ENCODE results near the gene PRRT1. TPM values are rescaled to one million over a fixed set of nuclear protein-coding genes. Genes with fewer than 3 reads are reported as not detected.

Gene PRRT1
- total RNA-seq, 1 experiment from 2014 or later = 1.9 TPM

DNA sequence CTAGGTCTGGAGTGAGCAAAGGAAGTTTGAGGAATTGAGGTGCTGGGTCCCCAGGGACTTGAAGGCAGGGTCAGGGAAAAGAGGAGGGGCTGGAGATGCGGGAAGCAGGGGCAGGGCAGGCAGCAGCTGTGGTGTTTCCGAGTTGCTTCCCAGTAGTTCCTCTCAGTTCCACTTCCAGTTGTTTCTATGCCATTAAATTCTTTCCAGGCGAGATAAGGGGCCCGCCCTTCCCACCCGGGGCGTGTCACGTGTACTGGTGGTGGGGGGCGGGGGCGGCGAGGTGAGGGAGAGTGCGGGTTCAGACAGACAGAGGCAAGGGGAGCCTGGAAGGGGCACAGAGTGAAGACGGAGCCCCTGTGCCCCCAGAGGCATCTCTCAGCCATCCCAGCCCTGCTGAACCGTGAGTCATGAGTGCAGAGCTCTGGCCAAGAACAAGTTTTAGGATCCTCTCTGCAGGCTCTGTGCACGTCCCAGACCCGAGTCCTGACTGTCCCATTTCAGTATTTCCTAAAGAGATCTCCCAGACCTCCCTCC lies 43.6 kb downstream of the PRRT1 start:
- Mint-ChIP-seq H3K27ac (peak overlapping the region in 2 of 3 experiments; percentile 21 to 28; a peak in 1 of 7 replicates), H3K9me3 (no peaks in the 10 kb centered on the region)
- DNase-seq = no peak

More for the DNA sequence above, 43.6 kb downstream of the PRRT1 start:
- no peak overlapping the region for H2BK15ac ChIP-seq (ENCODE audit: low read depth, low read length)
- H3K14ac ChIP-seq (ENCODE audit: insufficient read depth, low read length) = no peak overlapping the region
- H3K23ac ChIP-seq (ENCODE audit: insufficient read length, low read depth, low read length) = no peak overlapping the region
- no peaks in the 10 kb centered on the region for H3K79me2 ChIP-seq (ENCODE audit: insufficient read depth, low read length)
- H4K20me1 ChIP-seq (ENCODE audit: control insufficient read depth, insufficient read depth, insufficient read length) = no peaks in the 10 kb centered on the region
- H4K5ac ChIP-seq (ENCODE audit: insufficient read length, low read depth, low read length) = no peak overlapping the region
- no peak overlapping the region for H3K9ac ChIP-seq (ENCODE audit: extremely low read depth, insufficient read length, low read length)
- H3K27ac ChIP-seq (ENCODE audit: insufficient read length, low read depth, low read length) = no peak overlapping the region
- no peak overlapping the region for H2BK120ac ChIP-seq (ENCODE audit: low read depth, low read length, poor library complexity, severe bottlenecking)
- no peak overlapping the region for H2BK5ac ChIP-seq (ENCODE audit: insufficient read length, low read length)
- peak overlapping the region in 1 of 2 experiments; percentile 45; a peak in 2 of 5 replicates for H3K4me3 Mint-ChIP-seq
- WGBS (ENCODE audit: extremely low coverage, insufficient read length, low lambda C conversion rate) = no CpG with 5 or more reads among the region's 15 CpGs
- H3K27me3 ChIP-seq (ENCODE audit: insufficient read depth, low read length) = no peaks in the 10 kb centered on the region; the same call in 1 of the 2 replicates
- H3K4me1 ChIP-seq (ENCODE audit: insufficient read depth, low read length) = no peaks in the 10 kb centered on the region; the same call in 1 of the 2 replicates
- H3K18ac ChIP-seq (ENCODE audit: insufficient read length, low read depth, low read length) = no peak overlapping the region
- peaks cover 20 to 24% of the 10 kb centered on the region in 2 experiments for H3K4me1 Mint-ChIP-seq
- H3K23me2 ChIP-seq (ENCODE audit: insufficient read length, low read depth, low read length, poor library complexity, severe bottlenecking) = no peaks in the 10 kb centered on the region
- no peak overlapping the region for H2AK5ac ChIP-seq (ENCODE audit: insufficient read length, low read length)
- no peak overlapping the region for H3K4me2 ChIP-seq (ENCODE audit: insufficient read depth, insufficient read length, low read length)
- no peak overlapping the region for H3T11ph ChIP-seq (ENCODE audit: low read length)
- peaks cover 0 to 3% (median 0%) of the 10 kb centered on the region in 3 experiments; a peak in 1 of 7 replicates for H3K36me3 Mint-ChIP-seq (ENCODE audit: insufficient read depth in 1 of 3, low read depth in 3 of 3)
- H3K9me3 ChIP-seq (ENCODE audit: control insufficient read depth, low read depth, low read length) = no peaks in the 10 kb centered on the region
- no peak for TF ChIP-seq CTCF (conservative IDR thresholded peaks at IDR 0.05)
- H2BK12ac ChIP-seq (ENCODE audit: insufficient read length, low read depth, low read length) = no peak overlapping the region
- no peak overlapping the region for H4K8ac ChIP-seq (replicated peaks; ENCODE audit: insufficient read length, low read depth, low read length)
- H3K79me1 ChIP-seq (ENCODE audit: insufficient read depth, low read depth, low read length, poor library complexity, severe bottlenecking) = no peaks in the 10 kb centered on the region
- no peak overlapping the region for H3K4ac ChIP-seq (ENCODE audit: low read depth, low read length)
- no peak overlapping the region for H2AFZ ChIP-seq (ENCODE audit: low read length)
- no peak overlapping the region for H4K91ac ChIP-seq (ENCODE audit: insufficient read length, low read depth, low read length)
- peaks cover 41% of the 10 kb centered on the region for H3K27me3 Mint-ChIP-seq (ENCODE audit: low read depth)
- no peak overlapping the region for H2BK20ac ChIP-seq (ENCODE audit: low read depth, low read length, poor library complexity, severe bottlenecking)
- H3K56ac ChIP-seq (ENCODE audit: insufficient read length, low read depth, low read length) = no peak overlapping the region

Data from H9 (cell line).